HepG2 (cell line): ENCODE data around the gene C19orf47. TPM values are rescaled to one million over a fixed set of nuclear protein-coding genes. Genes with fewer than 3 reads are reported as not detected.

ENCODE experiments used
- ATAC-seq: fragments of 200-7000 bp; cut with Tn5 transposase; 3 replicates; pipeline ENCODE4 v1.9.1; 2020; ENCODE audit warnings: mild to moderate bottlenecking, moderate library complexity
- BruUV-seq: library from RNA; stranded (reverse); fragments of 400-500 nt; replicated peaks from 2 replicates; lab custom pipeline; 2021; lab: Mats Ljungman, UMichigan
- CTCF ChIA-PET: fragments of 300-600 bp; formaldehyde crosslinking; extraction: SDS; loops from one replicate; lab custom pipeline; 2021; ENCODE audit warnings: low total read pairs, inconsistent platforms, low intra/inter-chr PET ratio; lab: Yijun Ruan, JAX
- POLR2A ChIA-PET: fragments of 350-600 bp; sonication (Branson Sonifier 250); formaldehyde crosslinking; loops from one replicate; lab custom pipeline; 2020; ENCODE audit warnings: antibody characterized with exemption, inconsistent platforms; lab: Yijun Ruan, JAX
- DNase-seq: peaks from one replicate; pipeline ENCODE4 v3.0.0-alpha.2; 2015; ENCODE audit warnings: low spot score
- FAIRE-seq: peaks from 3 replicates; lab custom pipeline; 2011; peaks lifted over from hg19 to GRCh38; lab: Jason Lieb, UNC
- H2AFZ ChIP-seq: one replicate; pipeline ENCODE4 v1.6.1; 2011; ENCODE audit warnings: low read length, inconsistent platforms
- H3K27ac ChIP-seq: fragments of 300-600 bp; 3 replicates; pipeline ENCODE4 v1.8.0; 2011; ENCODE audit warnings: mixed run types, mild to moderate bottlenecking, mixed read lengths, low read length, inconsistent platforms; ENCODE audit not compliant: insufficient read depth; ENCODE audit errors: extremely low read length
- H3K27me3 ChIP-seq, 2 experiments: fragments of 200-600 bp in 1 of 2; 2 replicates in 1 of 2; 3 replicates in 1 of 2; pipeline versions ENCODE4 v1.6.0 to v1.8.0; 2011; ENCODE audit warnings: low read length in 2 of 2, mild to moderate bottlenecking in 2 of 2, moderate library complexity in 2 of 2, inconsistent platforms in 1 of 2; ENCODE audit not compliant: insufficient read depth in 2 of 2, control insufficient read depth in 1 of 2
- H3K36me3 ChIP-seq, 2 experiments: fragments of 200-600 bp in 1 of 2; replicated peaks in 1 of 2; 2 replicates in 1 of 2; 3 replicates in 1 of 2; pipeline versions ENCODE4 v1.5.1 to v1.8.0; 2011; ENCODE audit warnings: low read length in 2 of 2, inconsistent platforms in 1 of 2; ENCODE audit not compliant: insufficient read depth in 2 of 2, control insufficient read depth in 1 of 2
- H3K4me1 ChIP-seq: 2 replicates; pipeline ENCODE4 v1.5.1; 2012; ENCODE audit warnings: low read length, inconsistent platforms; ENCODE audit not compliant: insufficient read depth
- H3K4me2 ChIP-seq: 2 replicates; pipeline ENCODE4 v1.6.0; 2011; ENCODE audit warnings: low read depth, low read length, inconsistent platforms
- H3K4me3 ChIP-seq, 3 experiments: fragments of 200-600 bp in 1 of 3; sonication (generic), shearing (Covaris generic) in 1 of 3; replicated peaks in 1 of 3; 2 replicates each; pipeline ENCODE4 v1.5.1; 2011 to 2016; ENCODE audit warnings: low read length in 3 of 3, inconsistent platforms in 2 of 3, low read depth in 2 of 3, mild to moderate bottlenecking in 2 of 3, control low read depth in 1 of 3, mixed read lengths in 1 of 3; ENCODE audit not compliant: insufficient read depth in 1 of 3
- H3K79me2 ChIP-seq: one replicate; pipeline ENCODE4 v1.6.1; 2011; ENCODE audit warnings: low read length, inconsistent platforms; ENCODE audit not compliant: insufficient read depth
- H3K9ac ChIP-seq: 2 replicates; pipeline ENCODE4 v1.6.0; 2011; ENCODE audit warnings: mild to moderate bottlenecking, low read depth, low read length, inconsistent platforms; ENCODE audit not compliant: insufficient read depth
- H3K9me3 ChIP-seq: 2 replicates; pipeline ENCODE4 v1.5.1; 2012; ENCODE audit warnings: mild to moderate bottlenecking, low read length
- H4K20me1 ChIP-seq: 2 replicates; pipeline ENCODE4 v1.6.0; 2011; ENCODE audit warnings: inconsistent platforms, mild to moderate bottlenecking, low read length, moderate library complexity; ENCODE audit not compliant: insufficient read depth
- ATF7 ChIP-seq, 2 experiments: fragments of 450-650 bp in 1 of 2; sonication (generic) in 1 of 2; formaldehyde crosslinking in 1 of 2; IDR thresholded peaks; 2 replicates each; pipeline versions ENCODE4 v1.4.0 to v1.6.1; 2016 to 2020; ENCODE audit warnings: antibody characterized with exemption in 1 of 2, mild to moderate bottlenecking in 1 of 2, missing genetic modification reagents in 1 of 2
- CBX1 ChIP-seq: IDR thresholded peaks from one replicate; pipeline ENCODE4 v1.6.1; 2016; ENCODE audit warnings: antibody characterized with exemption, low read depth
- FOXJ3 ChIP-seq: sonication (generic); formaldehyde crosslinking; IDR thresholded peaks from 2 replicates; pipeline ENCODE4 v1.4.0; 2020; ENCODE audit warnings: missing genetic modification reagents, mild to moderate bottlenecking, borderline replicate concordance
- FOXO4 ChIP-seq: sonication (generic); formaldehyde crosslinking; conservative IDR thresholded peaks from 2 replicates; pipeline ENCODE4 v1.8.1; 2023; ENCODE audit warnings: missing genetic modification reagents
- HOXA9 ChIP-seq: sonication (generic); formaldehyde crosslinking; IDR thresholded peaks from 2 replicates; pipeline ENCODE4 v1.8.1; 2022; ENCODE audit warnings: missing genetic modification reagents, mild to moderate bottlenecking, moderate library complexity, borderline replicate concordance
- NFIC ChIP-seq: IDR thresholded peaks from 2 replicates; pipeline ENCODE4 v1.6.1; 2012; ENCODE audit warnings: mild to moderate bottlenecking, low read length, inconsistent platforms
- PHF8 ChIP-seq: sonication (generic); formaldehyde crosslinking; IDR thresholded peaks from 2 replicates; pipeline ENCODE4 v1.5.0; 2020; ENCODE audit warnings: missing genetic modification reagents
- RARG ChIP-seq: sonication (generic); formaldehyde crosslinking; IDR thresholded peaks from 2 replicates; pipeline ENCODE4 v1.4.0; 2020; ENCODE audit warnings: low read depth, mild to moderate bottlenecking, missing genetic modification reagents
- RBM39 ChIP-seq: fragments of 200-400 bp; formaldehyde crosslinking; IDR thresholded peaks from one replicate; pipeline ENCODE4 v1.6.1; 2018; ENCODE audit warnings: antibody characterized with exemption, mild to moderate bottlenecking, low read depth, low read length; ENCODE audit not compliant: poor library complexity, severe bottlenecking
- TBP ChIP-seq: sonication (generic); formaldehyde crosslinking; IDR thresholded peaks from 2 replicates; pipeline ENCODE4 v1.5.0; 2020; ENCODE audit warnings: missing genetic modification reagents
- TCF12 ChIP-seq, 2 experiments: fragments of 450-650 bp in 1 of 2; sonication (generic) in 1 of 2; formaldehyde crosslinking in 1 of 2; IDR thresholded peaks; 2 replicates each; pipeline versions ENCODE4 v1.6.1 to v1.8.0; 2017 to 2022; ENCODE audit warnings: antibody characterized with exemption in 1 of 2, mild to moderate bottlenecking in 1 of 2, missing genetic modification reagents in 1 of 2, moderate library complexity in 1 of 2
- ZFP36L1 ChIP-seq: sonication (generic); formaldehyde crosslinking; IDR thresholded peaks from 2 replicates; pipeline ENCODE4 v1.8.0; 2022; ENCODE audit warnings: mild to moderate bottlenecking, missing genetic modification reagents, moderate library complexity
- ZFX ChIP-seq: sonication (generic); formaldehyde crosslinking; IDR thresholded peaks from 2 replicates; pipeline ENCODE4 v1.4.0; 2020; ENCODE audit warnings: mild to moderate bottlenecking, low read depth, missing genetic modification reagents, moderate library complexity
- ZKSCAN8 ChIP-seq: IDR thresholded peaks from 2 replicates; pipeline ENCODE4 v1.6.1; 2016; ENCODE audit warnings: borderline replicate concordance, missing genetic modification reagents, missing compliant biosample characterization
- ZNF367 ChIP-seq: sonication (generic); formaldehyde crosslinking; IDR thresholded peaks from 2 replicates; pipeline ENCODE4 v1.4.0; 2020; ENCODE audit warnings: missing genetic modification reagents, borderline replicate concordance
- ZNF543 ChIP-seq: sonication (generic); formaldehyde crosslinking; IDR thresholded peaks from 2 replicates; pipeline ENCODE4 v1.4.0; 2020; ENCODE audit warnings: mild to moderate bottlenecking, missing genetic modification reagents
- ZNF550 ChIP-seq: sonication (generic); formaldehyde crosslinking; IDR thresholded peaks from 2 replicates; pipeline ENCODE4 v1.4.0; 2020; ENCODE audit warnings: mild to moderate bottlenecking, missing genetic modification reagents, borderline replicate concordance
- ZNF709 ChIP-seq: sonication (generic); formaldehyde crosslinking; IDR thresholded peaks from 2 replicates; pipeline ENCODE4 v1.5.0; 2020; ENCODE audit warnings: mild to moderate bottlenecking, missing genetic modification reagents
- ZNF879 ChIP-seq: sonication (generic); formaldehyde crosslinking; IDR thresholded peaks from 2 replicates; pipeline ENCODE4 v1.8.1; 2023; ENCODE audit warnings: missing genetic modification reagents
- WGBS: methylation state at CpG from one replicate; pipeline ENCODE4 v1.1.6; 2017; ENCODE audit warnings: low lambda C conversion rate; 5-methylcytosine and 5-hydroxymethylcytosine counted together
- in situ Hi-C: cut with HindIII; loops from 2 replicates; pipeline ENCODE4 v1.10.0; 2017; ENCODE audit warnings: low pct_unique_long_range_greater_than_20kb; ENCODE audit not compliant: extremely low pct_ligation_motif_present
- intact Hi-C: fragments of 100-400 bp; cut with micrococcal nuclease; formaldehyde crosslinking; loops from one replicate; pipeline ENCODE4 v1.10.0; 2022; ENCODE audit not compliant: unreplicated experiment
- polyA plus RNA-seq, 8 experiments: library from polyadenylated mRNA; depleted of rRNA in 3 of 8; stranded (reverse) in 7 of 8; unstranded in 1 of 8; fragments of >200 nt; fragmentation: Illumina TruSeq in 4 of 8; extraction: Trizol in 4 of 8; gene quantifications; 2 replicates each; pipeline versions ENCODE4 v1.2.1 to v1.2.3, GENCODE V29; 2011 to 2016; ENCODE audit warnings: low read depth in 4 of 8, missing spikeins in 1 of 8, mixed read lengths in 1 of 8; ENCODE audit not compliant: insufficient read depth in 1 of 8
- total RNA-seq, 5 experiments: library from RNA; depleted of rRNA; stranded (reverse); fragments of >200 nt; fragmentation: Illumina TruSeq; extraction: Trizol; gene quantifications; 2 replicates each; pipeline ENCODE4 v1.2.3, GENCODE V29; 2016; ENCODE audit warnings: low read depth in 1 of 5
- TF ChIP-seq, protein P1 (sequence below): sonication (generic); formaldehyde crosslinking; IDR thresholded peaks from 2 replicates; pipeline ENCODE4 v1.9.0; 2021; ENCODE audit warnings: missing genetic modification reagents, borderline replicate concordance

C19orf47 gene
- total and polyA plus RNA-seq, 2 of the 13 experiments (the other 11 are each of a cell fraction or from before 2014, with no cell fraction given): 8.1 to 10.6 TPM

DNA sequence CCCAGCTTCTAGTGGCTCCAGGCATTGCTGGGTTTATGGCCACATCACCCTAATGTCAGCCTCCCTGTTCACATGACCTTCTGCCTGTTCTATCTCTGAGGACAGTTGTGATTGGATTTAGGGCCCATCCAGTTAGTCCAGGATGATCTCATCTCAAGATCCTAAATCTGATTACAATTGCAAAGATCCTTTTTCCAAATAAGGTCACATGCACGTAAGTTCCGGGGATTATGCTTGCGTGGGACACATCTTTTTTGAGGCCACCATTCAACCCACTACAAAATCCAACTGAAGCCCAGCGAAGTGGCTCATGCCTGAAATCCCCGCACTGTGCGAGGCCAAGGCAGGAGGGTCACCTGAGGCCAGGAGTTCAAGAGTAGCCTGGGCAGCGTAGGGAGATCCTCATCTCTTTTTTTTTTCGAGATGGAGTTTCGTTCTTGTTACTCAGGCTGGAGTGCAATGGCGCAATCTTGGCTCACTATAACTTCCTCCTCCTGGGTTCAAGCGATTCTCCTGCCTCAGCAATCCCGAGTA, 12.6 kb upstream of the C19orf47 start (continued):
- TF ChIP-seq NFIC: no peak
- no peak for TF ChIP-seq ZFX (CRISPR knock-in tag)
- no peak for TF ChIP-seq ZKSCAN8 (CRISPR knock-in tag)
- no peak for TF ChIP-seq RBM39
- TF ChIP-seq TBP (CRISPR knock-in tag): no peak
- no peak for TF ChIP-seq FOXO4

DNA sequence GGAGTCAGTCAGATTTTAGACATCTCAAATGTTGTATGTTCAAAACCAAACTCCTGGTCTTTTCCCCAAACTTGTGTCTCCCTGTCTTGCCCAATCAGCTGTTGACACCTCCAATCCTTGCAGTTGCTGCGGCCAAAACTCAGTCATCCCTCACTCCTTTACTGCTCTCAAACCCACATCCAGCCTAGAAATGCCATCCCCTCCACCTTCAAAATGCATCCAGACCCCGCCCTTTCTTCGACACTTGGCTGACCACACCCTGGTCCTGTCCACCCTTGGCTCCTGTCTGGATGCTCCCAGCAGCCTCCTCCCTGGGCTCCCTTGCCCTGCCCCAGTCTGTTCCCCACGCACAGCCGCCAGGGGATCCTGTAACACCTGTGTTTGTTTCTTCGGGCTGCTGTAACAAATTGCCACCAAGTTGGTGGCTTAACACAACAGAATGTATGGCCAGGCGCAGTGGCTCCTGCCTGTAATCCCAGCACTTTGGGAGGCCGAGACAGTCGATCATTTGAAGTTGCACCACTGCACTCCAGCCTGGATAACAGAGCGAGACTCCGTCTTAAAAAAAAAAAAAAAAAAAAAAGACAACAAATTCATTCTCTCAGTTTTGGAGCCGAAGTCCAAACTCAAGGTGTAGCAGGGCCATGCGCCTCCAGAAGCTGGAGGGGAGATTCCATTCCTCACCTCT, 12.0 kb upstream of the C19orf47 start:
- no peak overlapping the region for H3K27ac ChIP-seq
- intact Hi-C loops (no loop called here), in situ Hi-C loops (no loop called here)
- ChIA-PET CTCF (no interaction called here), POLR2A (no interaction called here)
- no peak overlapping the region for H3K4me2 ChIP-seq
- DNase-seq (no peak), FAIRE-seq (no peak), ATAC-seq (no peak)
- no peaks in the 10 kb centered on the region for H4K20me1 ChIP-seq
- H3K36me3 ChIP-seq: no peaks in the 10 kb centered on the region; a peak in 1 of 5 replicates
- no TSS peak for BruUV-seq
- H2AFZ ChIP-seq: no peak overlapping the region
- H3K27me3 ChIP-seq: no peaks in the 10 kb centered on the region
- H3K9me3 ChIP-seq: no peaks in the 10 kb centered on the region
- no peak overlapping the region for H3K4me3 ChIP-seq
- H3K4me1 ChIP-seq: peaks cover 7% of the 10 kb centered on the region
- no peaks in the 10 kb centered on the region for H3K79me2 ChIP-seq
- H3K9ac ChIP-seq: no peak overlapping the region
- 82% methylated on average over 13 of the region's 13 CpGs for WGBS
- TF ChIP-seq ATF7 (IDR thresholded peaks at IDR 0.05): no peak
- TF ChIP-seq ATF7 (CRISPR knock-in tag; IDR thresholded peaks at IDR 0.05): no peak
- TF ChIP-seq, protein P1, sequence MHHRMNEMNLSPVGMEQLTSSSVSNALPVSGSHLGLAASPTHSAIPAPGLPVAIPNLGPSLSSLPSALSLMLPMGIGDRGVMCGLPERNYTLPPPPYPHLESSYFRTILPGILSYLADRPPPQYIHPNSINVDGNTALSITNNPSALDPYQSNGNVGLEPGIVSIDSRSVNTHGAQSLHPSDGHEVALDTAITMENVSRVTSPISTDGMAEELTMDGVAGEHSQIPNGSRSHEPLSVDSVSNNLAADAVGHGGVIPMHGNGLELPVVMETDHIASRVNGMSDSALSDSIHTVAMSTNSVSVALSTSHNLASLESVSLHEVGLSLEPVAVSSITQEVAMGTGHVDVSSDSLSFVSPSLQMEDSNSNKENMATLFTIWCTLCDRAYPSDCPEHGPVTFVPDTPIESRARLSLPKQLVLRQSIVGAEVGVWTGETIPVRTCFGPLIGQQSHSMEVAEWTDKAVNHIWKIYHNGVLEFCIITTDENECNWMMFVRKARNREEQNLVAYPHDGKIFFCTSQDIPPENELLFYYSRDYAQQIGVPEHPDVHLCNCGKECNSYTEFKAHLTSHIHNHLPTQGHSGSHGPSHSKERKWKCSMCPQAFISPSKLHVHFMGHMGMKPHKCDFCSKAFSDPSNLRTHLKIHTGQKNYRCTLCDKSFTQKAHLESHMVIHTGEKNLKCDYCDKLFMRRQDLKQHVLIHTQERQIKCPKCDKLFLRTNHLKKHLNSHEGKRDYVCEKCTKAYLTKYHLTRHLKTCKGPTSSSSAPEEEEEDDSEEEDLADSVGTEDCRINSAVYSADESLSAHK (CRISPR knock-in tag): no peak
- TF ChIP-seq ZNF367: no peak
- TF ChIP-seq PHF8 (CRISPR knock-in tag): no peak
- no peak for TF ChIP-seq CBX1
- no peak for TF ChIP-seq ZNF543 (CRISPR knock-in tag)
- no peak for TF ChIP-seq NFIC
- no peak for TF ChIP-seq ZFP36L1 (CRISPR knock-in tag)
- no peak for TF ChIP-seq RARG (CRISPR knock-in tag)
- no peak for TF ChIP-seq ZNF550 (CRISPR knock-in tag)
- TF ChIP-seq ZNF709: no peak
- TF ChIP-seq TCF12 (IDR thresholded peaks at IDR 0.05): no peak
- TF ChIP-seq TCF12 (CRISPR knock-in tag; IDR thresholded peaks at IDR 0.05): no peak
- no peak for TF ChIP-seq ZNF879 (CRISPR knock-in tag)
- TF ChIP-seq HOXA9 (CRISPR knock-in tag): no peak
- TF ChIP-seq FOXJ3 (CRISPR knock-in tag): no peak
